HG02840 (cell line): Measurements from ENCODE around the gene POP7.
A peak's percentile ranks its signal among the peaks of the same experiment; 100 is the strongest.
"Not testable (repeated sequence)": the region's sequence is repeated elsewhere in the genome, so short reads cannot be mapped to it uniquely, and the experiment has no call there.

ENCODE experiments used
- ATAC-seq: cut with Tn5 transposase; IDR thresholded peaks from one replicate; pipeline ENCODE4 v1.9.1; 2021; ENCODE audit warnings: mild to moderate bottlenecking, moderate library complexity, moderate number of reproducible peaks; ENCODE audit not compliant: unreplicated experiment, low FRiP score

Gene POP7

GRCh38 chr7:100689230-100690135 lies 16.4 kb upstream of the POP7 start:
- ATAC-seq: no peak

GRCh38 chr7:100691676-100692577 lies 14.0 kb upstream of the POP7 start:
- ATAC-seq: no peak

GRCh38 chr7:100692578-100692961 lies 13.4 kb upstream of the POP7 start:
- no peak for ATAC-seq

- peak; percentile 6 for ATAC-seq
These were observed 12.4 kb upstream of the POP7 start for GRCh38 chr7:100693312-100694097.

GRCh38 chr7:100694098-100694745 lies 11.7 kb upstream of the POP7 start, which contains the start of gene GIGYF1:
GIGYF1 (minus strand) TSS chr7:100694250; CDS start chr7:100688238, 6,012 bp downstream.
- peak; percentile 53 for ATAC-seq

DNA sequence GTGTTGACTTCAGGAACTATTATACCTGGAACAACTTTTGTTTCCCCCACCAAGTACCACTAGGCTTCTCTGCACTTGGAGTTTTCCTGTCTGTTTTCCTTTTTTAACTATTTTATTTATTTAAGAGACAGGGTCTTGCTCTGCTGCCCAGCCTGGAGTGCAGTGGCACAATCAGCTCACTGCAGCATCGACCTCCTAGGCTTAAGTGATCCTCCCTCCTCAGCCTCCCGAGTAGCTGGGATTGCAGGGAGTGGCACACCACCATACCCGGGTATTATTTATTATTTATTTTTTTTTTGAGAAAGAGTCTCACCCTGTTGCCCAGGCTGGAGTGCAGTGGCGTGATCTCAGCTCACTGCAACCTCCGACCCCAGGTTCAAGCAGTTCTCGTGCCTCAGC lies 9.8 kb upstream of the POP7 start:
- no peak for ATAC-seq

GRCh38 chr7:100699018-100699417 lies 6.9 kb upstream of the POP7 start:
- ATAC-seq: no peak

DNA sequence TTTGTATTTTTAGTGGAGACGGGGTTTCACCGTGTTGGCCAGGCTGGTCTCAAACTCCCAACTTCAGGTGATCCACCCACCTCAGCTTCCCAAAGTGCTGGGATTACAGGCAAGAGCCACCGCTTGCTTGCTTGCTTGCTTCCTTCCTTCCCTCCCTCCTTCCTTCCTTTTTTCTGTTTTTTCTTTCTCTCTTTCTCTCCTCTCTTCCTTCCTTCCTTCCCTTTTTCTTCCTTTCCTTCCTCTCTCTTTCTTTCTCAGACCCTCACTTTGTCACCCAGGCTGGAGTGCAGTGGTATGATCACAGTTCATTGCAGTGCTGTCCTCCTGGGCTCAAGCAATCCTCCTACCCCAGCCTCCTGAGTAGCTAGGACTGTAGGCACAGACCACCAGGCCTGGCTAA lies 4.8 kb upstream of the POP7 start:
- not testable (repeated sequence) for ATAC-seq

DNA sequence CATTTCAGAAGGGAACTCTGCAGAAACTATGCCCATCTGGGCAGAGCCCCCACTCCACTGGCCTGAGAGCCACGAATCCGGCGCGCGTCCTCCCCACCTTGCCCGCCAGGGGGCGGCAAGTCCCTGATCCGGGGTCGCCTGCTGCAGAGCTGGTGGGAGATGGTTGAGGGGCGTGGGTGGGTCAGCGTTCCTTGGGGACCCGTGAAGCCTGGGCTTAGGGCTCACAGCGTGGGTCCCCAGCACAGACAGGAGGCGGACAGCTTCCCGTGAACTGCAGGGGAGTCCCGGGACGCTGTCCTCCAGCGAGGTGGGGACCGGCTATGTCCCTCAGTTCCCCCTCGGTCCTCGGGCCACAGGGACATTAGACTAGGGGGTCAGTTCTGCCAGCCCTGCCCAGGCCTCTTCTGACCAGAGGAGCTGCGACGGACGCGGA lies 585 bp upstream of the POP7 start:
- peak; percentile 39 for ATAC-seq

- no peak for ATAC-seq
These were observed 871 bp downstream of the POP7 start for GRCh38 chr7:100706672-100707311.

GRCh38 chr7:100708395-100708794 lies 2.5 kb downstream of the POP7 start:
- no peak for ATAC-seq

DNA sequence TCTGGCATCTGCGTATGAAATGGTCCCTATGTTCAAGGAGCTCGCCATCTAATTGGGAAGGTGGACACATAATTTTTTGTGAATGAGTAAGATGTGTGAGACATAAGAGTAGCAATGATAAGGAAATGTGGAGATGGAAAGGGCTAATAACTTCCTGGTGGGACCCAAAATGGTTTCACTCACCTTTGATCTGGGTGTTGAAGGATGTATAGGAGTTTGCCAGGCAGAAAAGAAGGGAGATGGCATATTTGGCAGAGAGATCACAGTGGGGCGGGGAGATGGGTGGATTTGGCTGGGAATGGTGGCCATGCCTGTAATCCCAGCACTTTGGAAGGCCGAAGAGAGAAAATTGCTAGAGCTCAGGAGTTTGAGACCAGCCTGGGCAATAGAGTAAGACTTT lies 4.5 kb downstream of the POP7 start:
- no peak for ATAC-seq

- ATAC-seq: no peak
These were observed 5.4 kb downstream of the POP7 start for GRCh38 chr7:100711369-100711768.

DNA sequence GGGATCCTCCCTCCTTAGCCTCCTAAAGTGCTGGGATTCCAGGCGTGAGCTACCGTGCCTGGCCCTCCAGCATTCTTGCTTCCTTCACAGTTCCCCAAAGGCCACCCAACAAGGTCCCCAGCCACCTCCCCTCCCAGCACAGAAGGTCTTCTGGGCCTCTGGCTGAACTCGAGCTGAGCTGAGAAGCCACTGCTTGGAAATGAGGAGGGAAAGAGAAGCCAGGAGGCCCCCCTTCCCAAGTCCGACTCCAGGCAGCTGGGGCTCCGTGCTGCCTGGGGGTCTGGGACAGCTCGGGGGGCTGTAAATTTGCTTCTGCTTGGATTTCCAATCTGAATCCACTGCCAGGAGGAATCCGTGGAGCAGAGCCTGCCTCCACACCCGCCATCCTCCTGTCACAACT lies 8.8 kb downstream of the POP7 start:
- ATAC-seq: no peak

- not testable (repeated sequence) for ATAC-seq
These were observed 11.2 kb downstream of the POP7 start for GRCh38 chr7:100717073-100717472.

GRCh38 chr7:100719523-100720278 lies 13.8 kb downstream of the POP7 start:
- no peak for ATAC-seq

- no peak for ATAC-seq
These were observed 14.4 kb downstream of the POP7 start, which contains the start of gene EPO for GRCh38 chr7:100720279-100720670. EPO (plus strand) TSS chr7:100720468; CDS start chr7:100720981, 513 bp downstream.

GRCh38 chr7:100720671-100721504 lies 15.0 kb downstream of the POP7 start:
- no peak for ATAC-seq
